ENCODE data around the gene DPYSL4.

The DPYSL4 gene

DNA sequence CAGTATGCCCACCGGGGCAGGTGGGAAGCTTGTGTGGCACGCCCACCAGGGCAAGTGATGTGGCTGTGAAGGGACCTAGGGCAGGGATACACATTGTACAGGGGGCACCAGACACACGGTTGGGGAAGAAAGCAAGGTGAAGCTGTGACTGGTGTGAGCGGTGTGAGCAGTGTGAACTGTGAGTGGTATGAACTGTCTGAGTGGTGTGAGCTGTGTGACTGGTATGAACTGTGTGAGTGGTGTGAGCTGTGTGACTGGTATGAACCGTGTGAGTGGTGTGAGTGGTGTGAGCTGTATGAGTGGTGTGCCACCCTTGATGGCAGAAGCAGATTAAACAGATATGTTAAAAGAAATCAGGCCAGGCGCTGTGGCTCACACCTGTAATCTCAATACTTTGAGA lies 48.1 kb downstream of the DPYSL4 start:
- H3K36me3 ChIP-seq (ENCODE audit: control insufficient read depth, insufficient read depth, low read length) = no peaks in the 10 kb centered on the region
- H3K9me3 ChIP-seq (ENCODE audit: control insufficient read depth, insufficient read depth, low read length) = no peaks in the 10 kb centered on the region
- H3K4me3 ChIP-seq (ENCODE audit: low read depth, low read length) = no peak overlapping the region
- H3K4me1 ChIP-seq (ENCODE audit: control insufficient read depth, insufficient read depth, low read length) = no peaks in the 10 kb centered on the region
- no peak overlapping the region for H3K9ac ChIP-seq (ENCODE audit: low read depth, low read length)
- H3K27ac ChIP-seq (ENCODE audit: low read depth, low read length) = no peak overlapping the region
- H3K27me3 ChIP-seq (ENCODE audit: control insufficient read depth, insufficient read depth, low read length) = no peaks in the 10 kb centered on the region

DNA sequence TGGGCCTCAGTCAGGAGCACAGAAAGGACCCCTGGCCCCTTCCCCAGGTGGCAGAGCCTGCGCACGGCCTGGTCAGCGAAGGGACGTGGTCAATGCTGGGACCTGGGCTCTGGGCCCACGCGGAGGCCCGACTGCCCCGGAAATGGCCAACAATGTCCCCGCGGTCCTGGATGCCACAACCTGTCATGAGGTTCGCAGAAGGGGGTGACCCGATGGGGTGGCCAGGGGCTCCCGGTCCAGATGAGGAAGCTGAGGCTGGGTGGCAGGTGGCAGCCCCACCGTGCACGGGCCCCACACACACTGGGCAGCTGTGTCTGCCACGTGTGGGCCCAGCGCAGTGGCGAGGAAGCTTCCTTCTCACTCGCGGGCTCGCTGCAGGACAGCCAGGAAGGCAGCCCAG lies 49.4 kb downstream of the DPYSL4 start:
- Histone ChIP-seq H3K36me3 (ENCODE audit: control insufficient read depth, insufficient read depth, low read length) (no peaks in the 10 kb centered on the region), H3K9me3 (ENCODE audit: control insufficient read depth, insufficient read depth, low read length) (no peaks in the 10 kb centered on the region), H3K9ac (ENCODE audit: low read depth, low read length) (no peak overlapping the region), H3K4me3 (ENCODE audit: low read depth, low read length) (no peak overlapping the region), H3K27me3 (ENCODE audit: control insufficient read depth, insufficient read depth, low read length) (no peaks in the 10 kb centered on the region), H3K4me1 (ENCODE audit: control insufficient read depth, insufficient read depth, low read length) (no peaks in the 10 kb centered on the region), H3K27ac (ENCODE audit: low read depth, low read length) (no peak overlapping the region)

DNA sequence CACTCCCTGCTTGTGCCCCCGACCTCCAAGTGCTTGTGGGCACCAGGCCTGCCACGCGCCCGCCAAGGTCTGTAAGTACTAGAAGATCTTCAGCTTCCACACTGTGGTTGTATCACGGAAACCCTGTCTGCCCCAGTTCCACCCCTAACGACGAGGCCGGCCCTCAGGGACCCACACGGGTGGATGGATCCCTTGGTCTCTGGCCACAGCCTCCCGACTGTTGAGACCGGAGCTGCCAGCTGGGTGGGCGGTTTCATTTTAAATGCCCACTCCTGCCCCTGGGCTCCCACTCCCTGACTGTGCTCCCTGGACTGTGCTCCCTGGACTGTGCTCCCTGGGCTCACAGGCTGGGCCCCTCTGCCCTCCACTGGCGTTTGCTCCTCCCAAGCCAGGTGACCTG lies 50.1 kb downstream of the DPYSL4 start:
- Histone ChIP-seq H3K36me3 (ENCODE audit: control insufficient read depth, insufficient read depth, low read length) (no peaks in the 10 kb centered on the region), H3K4me3 (ENCODE audit: low read depth, low read length) (no peak overlapping the region), H3K9ac (ENCODE audit: low read depth, low read length) (no peak overlapping the region), H3K9me3 (ENCODE audit: control insufficient read depth, insufficient read depth, low read length) (no peaks in the 10 kb centered on the region), H3K27me3 (ENCODE audit: control insufficient read depth, insufficient read depth, low read length) (no peaks in the 10 kb centered on the region), H3K27ac (ENCODE audit: low read depth, low read length) (no peak overlapping the region), H3K4me1 (ENCODE audit: control insufficient read depth, insufficient read depth, low read length) (no peaks in the 10 kb centered on the region)

DNA sequence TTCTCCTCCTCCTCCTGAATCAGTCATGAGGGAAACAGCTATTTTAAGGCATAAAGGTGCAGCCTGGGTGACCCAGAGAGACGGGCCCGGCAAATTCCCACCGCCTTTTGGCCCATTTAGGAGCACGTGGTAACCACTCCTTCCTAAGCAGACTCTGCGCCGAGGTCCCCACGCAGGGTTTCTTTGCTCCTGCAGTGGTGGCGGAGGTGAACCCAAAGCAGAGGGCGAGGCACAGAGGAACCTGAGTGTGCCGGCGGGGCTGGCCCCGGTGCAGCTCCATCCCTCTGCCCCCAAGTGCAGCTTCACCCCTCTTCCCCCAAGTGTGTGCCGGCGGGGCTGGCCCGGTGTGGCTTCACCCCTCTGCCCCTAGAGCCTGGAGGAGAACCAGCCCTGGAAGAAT lies 50.6 kb downstream of the DPYSL4 start:
- H3K9ac ChIP-seq (ENCODE audit: low read depth, low read length) = no peak overlapping the region
- H3K9me3 ChIP-seq (ENCODE audit: control insufficient read depth, insufficient read depth, low read length) = no peaks in the 10 kb centered on the region
- H3K36me3 ChIP-seq (ENCODE audit: control insufficient read depth, insufficient read depth, low read length) = no peaks in the 10 kb centered on the region
- no peaks in the 10 kb centered on the region for H3K4me1 ChIP-seq (ENCODE audit: control insufficient read depth, insufficient read depth, low read length)
- H3K4me3 ChIP-seq (ENCODE audit: low read depth, low read length) = no peak overlapping the region
- H3K27me3 ChIP-seq (ENCODE audit: control insufficient read depth, insufficient read depth, low read length) = no peaks in the 10 kb centered on the region
- H3K27ac ChIP-seq (ENCODE audit: low read depth, low read length) = no peak overlapping the region

DNA sequence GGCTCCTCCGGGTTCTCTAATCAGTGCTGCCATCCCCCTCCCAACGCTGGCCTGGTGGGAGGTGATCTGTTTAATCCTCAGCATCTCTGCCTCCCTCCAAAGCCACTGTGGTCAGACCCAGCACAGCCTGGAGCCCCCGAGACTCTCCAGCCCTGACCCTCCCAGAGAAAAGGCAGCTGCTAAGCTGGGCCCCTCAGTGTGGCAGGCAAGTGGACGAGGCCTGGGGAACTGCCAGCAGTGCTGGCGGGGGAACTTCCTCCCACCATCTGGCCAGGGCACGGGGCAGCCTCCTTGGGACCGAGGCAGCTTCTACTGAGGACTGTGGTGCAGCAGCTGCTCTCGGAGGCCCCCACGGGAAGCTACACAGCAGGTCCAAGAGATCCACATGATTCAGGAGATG lies 51.1 kb downstream of the DPYSL4 start:
- Histone ChIP-seq H3K9me3 (ENCODE audit: control insufficient read depth, insufficient read depth, low read length) (no peaks in the 10 kb centered on the region), H3K4me1 (ENCODE audit: control insufficient read depth, insufficient read depth, low read length) (no peaks in the 10 kb centered on the region), H3K27ac (ENCODE audit: low read depth, low read length) (no peak overlapping the region), H3K36me3 (ENCODE audit: control insufficient read depth, insufficient read depth, low read length) (no peaks in the 10 kb centered on the region), H3K9ac (ENCODE audit: low read depth, low read length) (no peak overlapping the region), H3K27me3 (ENCODE audit: control insufficient read depth, insufficient read depth, low read length) (no peaks in the 10 kb centered on the region), H3K4me3 (ENCODE audit: low read depth, low read length) (no peak overlapping the region)

DNA sequence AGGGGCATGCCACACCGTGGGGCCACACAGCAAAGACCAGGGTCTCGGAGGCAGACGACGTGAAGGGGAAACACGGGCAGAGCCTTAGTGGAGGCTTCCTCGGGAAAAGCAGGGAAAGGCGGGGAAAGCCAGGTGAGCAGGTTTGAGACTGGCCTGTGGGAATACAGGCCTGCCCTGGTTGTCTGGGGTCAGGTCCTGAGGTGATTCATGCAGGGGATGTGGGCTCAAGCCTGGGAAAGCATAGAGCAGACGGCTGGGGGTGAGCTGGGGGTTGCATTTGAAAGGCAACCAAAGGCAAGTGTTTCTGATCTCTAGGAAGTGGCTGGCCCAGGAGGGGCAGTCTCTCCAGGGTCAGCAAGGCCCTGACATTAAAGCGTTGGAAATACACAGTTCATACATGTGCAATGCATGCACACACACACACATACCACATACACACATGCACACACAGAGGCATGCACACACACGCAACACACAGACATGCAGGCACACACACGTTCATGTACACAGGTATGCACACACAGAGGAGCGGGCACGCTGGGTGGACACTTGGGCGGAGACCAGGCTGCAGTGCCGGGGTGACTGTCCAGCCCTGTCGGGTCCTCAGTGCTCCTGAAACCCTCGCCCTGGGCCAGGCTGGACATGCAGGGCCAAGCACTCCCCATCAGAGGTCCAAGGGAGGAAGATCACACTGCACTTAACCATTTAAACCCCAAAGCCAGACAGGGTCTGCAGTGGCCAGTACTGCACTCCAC lies 51.8 kb downstream of the DPYSL4 start:
- H3K36me3 ChIP-seq (ENCODE audit: control insufficient read depth, insufficient read depth, low read length) = no peaks in the 10 kb centered on the region
- no peak overlapping the region for H3K9ac ChIP-seq (ENCODE audit: low read depth, low read length)
- H3K27ac ChIP-seq (ENCODE audit: low read depth, low read length) = no peak overlapping the region
- no peaks in the 10 kb centered on the region for H3K4me1 ChIP-seq (ENCODE audit: control insufficient read depth, insufficient read depth, low read length)
- no peaks in the 10 kb centered on the region for H3K27me3 ChIP-seq (ENCODE audit: control insufficient read depth, insufficient read depth, low read length)
- no peaks in the 10 kb centered on the region for H3K9me3 ChIP-seq (ENCODE audit: control insufficient read depth, insufficient read depth, low read length)
- H3K4me3 ChIP-seq (ENCODE audit: low read depth, low read length) = no peak overlapping the region

DNA sequence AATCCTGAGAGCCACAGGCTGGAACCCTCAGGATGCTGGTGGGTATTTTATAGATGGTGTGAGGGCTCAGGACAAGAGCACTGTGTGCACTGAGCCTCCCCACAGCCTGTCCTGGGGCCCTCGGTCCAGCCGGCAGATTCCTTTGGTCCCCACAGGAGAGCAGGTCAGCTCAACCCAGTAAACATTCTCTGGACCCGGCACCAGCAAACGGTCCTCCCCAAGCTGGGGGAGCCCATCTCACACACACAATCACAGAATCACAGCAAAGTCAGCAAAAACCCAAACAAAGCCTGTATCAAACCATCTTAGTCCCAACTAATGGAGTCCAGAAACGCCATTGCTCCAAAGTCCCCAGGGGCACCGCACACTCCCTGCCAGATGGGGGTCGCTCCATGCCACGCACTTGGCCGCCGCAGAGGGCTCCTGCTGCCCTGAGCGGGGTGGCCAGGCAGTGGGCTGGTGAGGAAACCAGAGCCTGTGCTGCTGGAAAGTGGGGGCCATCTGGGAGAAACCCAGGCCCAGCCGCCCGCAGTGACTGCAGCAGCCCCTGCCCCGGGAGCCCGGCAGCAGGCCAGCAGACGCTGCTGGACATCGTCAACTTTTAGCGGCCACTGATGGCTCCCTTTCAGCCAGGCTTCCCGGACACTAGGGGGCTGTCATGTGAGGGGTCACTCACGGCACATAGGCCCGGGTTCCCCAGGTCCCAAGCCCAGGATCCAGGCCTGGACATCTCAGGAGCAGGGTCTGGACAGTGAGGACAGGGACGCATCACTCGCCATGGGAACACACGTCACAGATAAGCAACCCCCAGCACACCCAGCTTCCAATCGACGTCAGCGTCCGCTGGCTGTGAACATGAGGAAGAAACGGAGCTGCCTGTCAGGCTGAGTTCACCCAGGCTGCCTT lies 52.6 kb downstream of the DPYSL4 start:
- no peaks in the 10 kb centered on the region for H3K36me3 ChIP-seq (ENCODE audit: control insufficient read depth, insufficient read depth, low read length)
- H3K27ac ChIP-seq (ENCODE audit: low read depth, low read length) = no peak overlapping the region
- no peaks in the 10 kb centered on the region for H3K27me3 ChIP-seq (ENCODE audit: control insufficient read depth, insufficient read depth, low read length)
- H3K9me3 ChIP-seq (ENCODE audit: control insufficient read depth, insufficient read depth, low read length) = no peaks in the 10 kb centered on the region
- H3K4me3 ChIP-seq (ENCODE audit: low read depth, low read length) = no peak overlapping the region
- no peaks in the 10 kb centered on the region for H3K4me1 ChIP-seq (ENCODE audit: control insufficient read depth, insufficient read depth, low read length)
- no peak overlapping the region for H3K9ac ChIP-seq (ENCODE audit: low read depth, low read length)

DNA sequence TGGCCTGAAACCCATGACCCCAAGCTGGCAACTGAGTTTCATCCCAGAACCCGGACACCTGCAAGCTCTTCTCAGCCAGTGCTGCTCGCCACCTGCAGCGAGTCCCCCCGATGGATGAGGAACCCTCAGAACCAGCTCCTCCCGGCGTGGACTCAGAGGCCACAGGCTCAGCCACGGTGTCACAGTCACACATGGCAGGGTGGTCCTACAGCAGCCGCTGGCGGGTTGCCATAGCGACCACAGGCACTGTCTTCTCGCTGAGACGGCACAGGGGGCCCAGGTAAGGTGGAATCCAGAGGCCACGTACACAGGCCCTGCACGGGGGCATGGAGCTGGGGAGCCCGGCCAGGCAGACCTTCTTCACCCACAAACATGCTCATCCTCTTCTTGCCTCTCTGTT lies 53.4 kb downstream of the DPYSL4 start:
- H3K9me3 ChIP-seq (ENCODE audit: control insufficient read depth, insufficient read depth, low read length) = no peaks in the 10 kb centered on the region
- no peak overlapping the region for H3K4me3 ChIP-seq (ENCODE audit: low read depth, low read length)
- H3K36me3 ChIP-seq (ENCODE audit: control insufficient read depth, insufficient read depth, low read length) = no peaks in the 10 kb centered on the region
- H3K27ac ChIP-seq (ENCODE audit: low read depth, low read length) = no peak overlapping the region
- H3K9ac ChIP-seq (ENCODE audit: low read depth, low read length) = no peak overlapping the region
- H3K27me3 ChIP-seq (ENCODE audit: control insufficient read depth, insufficient read depth, low read length) = no peaks in the 10 kb centered on the region
- H3K4me1 ChIP-seq (ENCODE audit: control insufficient read depth, insufficient read depth, low read length) = no peaks in the 10 kb centered on the region

DNA sequence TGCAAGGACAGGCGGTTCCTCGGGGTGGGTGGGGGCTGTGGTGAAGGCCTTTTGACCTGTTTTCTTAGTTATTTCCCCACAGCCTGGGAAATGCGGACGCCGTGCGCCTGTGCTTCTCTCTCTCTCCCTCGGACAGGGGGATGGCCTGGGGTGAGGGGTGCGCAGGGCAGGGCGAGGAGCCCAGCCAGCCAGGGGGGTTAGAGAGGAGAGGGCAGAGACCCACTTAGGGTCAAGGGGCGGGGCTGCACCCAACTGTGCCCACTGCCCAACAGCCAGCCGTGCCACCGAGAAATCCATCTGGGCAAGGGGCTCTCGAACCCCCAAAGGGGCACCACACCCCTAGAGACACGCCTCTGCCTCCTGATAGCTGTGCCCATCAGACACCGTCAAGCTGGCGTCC lies 53.8 kb downstream of the DPYSL4 start:
- Histone ChIP-seq H3K9ac (ENCODE audit: low read depth, low read length) (no peak overlapping the region), H3K36me3 (ENCODE audit: control insufficient read depth, insufficient read depth, low read length) (no peaks in the 10 kb centered on the region), H3K4me1 (ENCODE audit: control insufficient read depth, insufficient read depth, low read length) (no peaks in the 10 kb centered on the region), H3K27ac (ENCODE audit: low read depth, low read length) (no peak overlapping the region), H3K27me3 (ENCODE audit: control insufficient read depth, insufficient read depth, low read length) (no peaks in the 10 kb centered on the region), H3K9me3 (ENCODE audit: control insufficient read depth, insufficient read depth, low read length) (no peaks in the 10 kb centered on the region), H3K4me3 (ENCODE audit: low read depth, low read length) (no peak overlapping the region)

DNA sequence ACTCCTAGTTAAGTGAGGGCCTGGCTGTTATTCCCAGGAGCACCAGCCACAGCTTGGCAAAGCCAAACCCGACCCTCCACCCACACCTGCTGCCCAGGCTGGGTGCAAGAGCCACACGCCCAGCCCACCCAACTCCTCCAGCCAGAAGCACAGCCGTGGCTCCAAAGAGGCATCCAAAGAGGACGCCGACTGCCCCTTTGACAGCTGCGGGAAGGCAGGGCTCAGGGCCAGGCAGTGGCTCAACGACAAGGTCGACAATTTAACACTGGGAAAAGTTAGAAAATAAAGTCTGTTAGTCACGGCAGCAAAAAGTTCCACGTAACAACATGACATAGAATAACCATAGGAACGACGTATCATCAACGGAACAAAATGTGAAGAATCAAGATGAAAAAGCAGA lies 54.3 kb downstream of the DPYSL4 start:
- H3K36me3 ChIP-seq (ENCODE audit: control insufficient read depth, insufficient read depth, low read length) = no peaks in the 10 kb centered on the region
- H3K9me3 ChIP-seq (ENCODE audit: control insufficient read depth, insufficient read depth, low read length) = no peaks in the 10 kb centered on the region
- H3K4me1 ChIP-seq (ENCODE audit: control insufficient read depth, insufficient read depth, low read length) = no peaks in the 10 kb centered on the region
- no peaks in the 10 kb centered on the region for H3K27me3 ChIP-seq (ENCODE audit: control insufficient read depth, insufficient read depth, low read length)
- no peak overlapping the region for H3K9ac ChIP-seq (ENCODE audit: low read depth, low read length)
- H3K27ac ChIP-seq (ENCODE audit: low read depth, low read length) = no peak overlapping the region
- H3K4me3 ChIP-seq (ENCODE audit: low read depth, low read length) = no peak overlapping the region

DNA sequence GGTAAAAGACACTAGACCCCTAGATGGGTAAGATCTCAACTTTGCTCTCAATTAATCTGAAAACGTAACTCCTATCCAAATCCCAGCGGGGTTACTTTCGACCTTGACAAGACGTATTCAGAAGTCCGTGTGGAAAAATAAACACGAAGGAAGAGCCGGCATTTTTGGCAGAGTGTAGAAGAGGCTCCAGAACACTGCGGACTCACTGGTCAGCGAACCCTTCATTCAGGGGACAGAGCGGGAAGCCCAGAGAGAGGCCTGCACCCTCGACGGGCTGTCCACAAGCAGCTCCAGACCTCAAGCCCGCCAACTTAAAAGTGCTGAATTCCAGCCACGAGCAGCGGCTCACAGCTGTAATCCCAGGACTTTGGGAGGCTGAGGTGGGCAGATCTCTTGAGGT lies 54.7 kb downstream of the DPYSL4 start:
- Histone ChIP-seq H3K4me3 (ENCODE audit: low read depth, low read length) (no peak overlapping the region), H3K9ac (ENCODE audit: low read depth, low read length) (no peak overlapping the region), H3K4me1 (ENCODE audit: control insufficient read depth, insufficient read depth, low read length) (no peaks in the 10 kb centered on the region), H3K36me3 (ENCODE audit: control insufficient read depth, insufficient read depth, low read length) (no peaks in the 10 kb centered on the region), H3K27ac (ENCODE audit: low read depth, low read length) (no peak overlapping the region), H3K27me3 (ENCODE audit: control insufficient read depth, insufficient read depth, low read length) (no peaks in the 10 kb centered on the region), H3K9me3 (ENCODE audit: control insufficient read depth, insufficient read depth, low read length) (no peaks in the 10 kb centered on the region)
